Measurements from ENCODE around the gene MTRF1. TPM values are rescaled to one million over a fixed set of nuclear protein-coding genes. Genes with fewer than 3 reads are reported as not detected.
A peak's percentile ranks its signal among the peaks of the same experiment; 100 is the strongest.
"Not testable (repeated sequence)": the region's sequence is repeated elsewhere in the genome, so short reads cannot be mapped to it uniquely, and the experiment has no call there.

MTRF1 gene
- total RNA-seq, 1 donor from 2014 or later, result 6.2 TPM

DNA sequence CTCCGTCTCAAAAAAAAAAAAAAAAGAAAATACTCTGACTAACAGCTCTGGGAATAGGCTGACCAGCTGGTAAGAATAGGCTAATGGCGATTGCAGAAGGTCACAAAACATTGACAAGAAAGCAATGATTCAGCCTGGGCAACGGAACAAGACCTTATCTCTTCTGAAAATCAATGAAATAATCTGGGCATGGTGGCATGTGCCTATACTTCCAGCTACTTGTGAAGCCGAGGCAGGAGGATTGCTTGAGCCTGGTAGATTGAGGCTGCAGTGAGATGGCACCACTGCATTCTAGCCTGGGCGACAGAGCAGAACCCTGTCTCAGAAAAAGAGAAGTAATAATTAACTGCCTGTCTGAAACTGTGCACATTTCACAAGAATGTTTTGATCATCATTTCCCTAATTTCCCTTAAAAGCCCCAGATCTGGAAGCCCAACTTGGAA, 18.8 kb upstream of the MTRF1 start:
- DNase-seq (ENCODE audit: low spot score) (no peak), ATAC-seq (no peak)

DNA sequence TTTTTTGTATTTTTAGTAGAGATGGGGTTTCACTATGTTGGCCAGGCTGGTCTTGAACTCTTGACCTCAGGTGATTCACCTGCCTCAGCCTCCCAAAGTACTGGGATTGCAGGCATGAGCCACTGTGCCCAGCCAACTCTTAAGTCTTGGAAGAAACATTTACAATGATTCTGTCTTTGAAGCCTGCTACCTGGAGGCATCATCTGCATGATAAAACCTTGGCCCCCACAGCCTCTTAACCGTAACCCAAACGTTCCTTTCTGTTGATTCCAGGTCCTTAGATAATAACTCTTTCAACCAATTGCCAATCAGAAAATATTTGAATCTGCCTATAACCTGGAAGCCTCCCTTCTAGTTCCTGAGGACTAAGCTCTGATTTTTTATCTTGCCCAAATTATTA, 15.8 kb upstream of the MTRF1 start:
- not testable (repeated sequence) for DNase-seq (ENCODE audit: low spot score); ATAC-seq

DNA sequence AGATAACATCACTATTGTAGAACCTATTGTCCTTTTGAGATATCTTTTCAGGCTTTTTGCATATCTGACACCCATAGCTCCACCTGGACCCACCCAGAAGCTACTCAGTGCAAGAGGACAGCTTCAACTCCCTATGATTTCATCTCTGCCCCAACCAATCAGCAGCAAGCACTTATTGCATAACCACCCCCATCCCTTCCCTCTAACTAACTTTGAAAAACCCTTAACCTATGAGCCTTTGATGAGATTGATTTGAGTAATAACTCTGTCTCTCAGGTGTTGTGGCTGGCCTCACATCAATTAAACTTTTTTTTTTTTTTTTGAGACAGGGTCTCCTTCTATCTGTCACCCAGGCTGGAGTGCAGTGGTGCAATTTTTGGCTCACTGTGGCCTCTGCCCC, 13.4 kb upstream of the MTRF1 start:
- ATAC-seq (no peak), DNase-seq (ENCODE audit: low spot score) (no peak)

DNA sequence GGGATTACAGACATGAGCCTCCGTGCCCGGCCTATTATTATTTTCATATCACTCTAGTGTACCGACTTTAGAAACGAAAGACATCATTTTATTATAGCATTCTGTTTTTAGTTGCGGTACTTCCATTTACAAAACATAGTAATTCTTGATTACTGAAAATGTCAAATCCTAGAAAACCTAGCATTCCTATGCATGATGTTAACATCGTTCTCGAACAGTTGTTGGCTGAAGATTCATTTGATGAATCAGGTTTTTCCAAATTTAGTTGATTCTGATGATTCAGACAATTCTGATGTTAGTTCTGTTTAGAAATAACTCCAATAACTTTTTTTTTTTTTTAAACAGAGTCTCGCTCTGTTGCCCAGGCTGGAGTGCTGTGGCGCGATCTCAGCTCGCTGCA, 11.5 kb upstream of the MTRF1 start:
- ATAC-seq (no peak), DNase-seq (ENCODE audit: low spot score) (no peak)

DNA sequence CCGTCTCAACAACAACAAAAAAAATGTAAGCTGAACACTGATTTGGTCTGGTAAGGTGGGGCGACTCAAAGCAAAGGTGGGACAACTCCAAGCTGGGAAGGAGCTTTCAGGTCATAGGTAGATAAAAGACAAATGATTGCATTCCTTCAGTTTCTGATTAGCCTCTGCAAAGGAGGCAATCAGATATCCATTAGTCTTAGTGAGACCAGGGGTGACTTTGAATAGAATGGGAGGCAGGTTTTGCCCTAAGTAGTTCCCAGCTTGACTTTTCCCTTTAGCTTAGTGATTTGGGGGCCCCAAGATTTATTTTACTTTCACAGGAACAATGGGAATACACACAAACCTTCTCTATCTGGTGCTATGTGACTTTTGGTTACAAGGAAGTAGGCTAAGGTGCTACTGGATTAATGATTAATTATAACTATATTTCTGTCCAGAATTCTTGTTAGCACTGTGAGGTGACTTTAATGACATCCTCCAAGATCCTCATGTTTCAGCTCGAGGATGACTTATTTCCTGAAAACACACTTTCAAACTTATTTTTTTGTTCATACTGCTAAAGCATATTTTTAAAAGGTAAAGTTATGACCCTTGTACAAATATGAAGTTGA, 10.6 kb upstream of the MTRF1 start:
- no peak for DNase-seq (ENCODE audit: low spot score)
- no peak for ATAC-seq

DNA sequence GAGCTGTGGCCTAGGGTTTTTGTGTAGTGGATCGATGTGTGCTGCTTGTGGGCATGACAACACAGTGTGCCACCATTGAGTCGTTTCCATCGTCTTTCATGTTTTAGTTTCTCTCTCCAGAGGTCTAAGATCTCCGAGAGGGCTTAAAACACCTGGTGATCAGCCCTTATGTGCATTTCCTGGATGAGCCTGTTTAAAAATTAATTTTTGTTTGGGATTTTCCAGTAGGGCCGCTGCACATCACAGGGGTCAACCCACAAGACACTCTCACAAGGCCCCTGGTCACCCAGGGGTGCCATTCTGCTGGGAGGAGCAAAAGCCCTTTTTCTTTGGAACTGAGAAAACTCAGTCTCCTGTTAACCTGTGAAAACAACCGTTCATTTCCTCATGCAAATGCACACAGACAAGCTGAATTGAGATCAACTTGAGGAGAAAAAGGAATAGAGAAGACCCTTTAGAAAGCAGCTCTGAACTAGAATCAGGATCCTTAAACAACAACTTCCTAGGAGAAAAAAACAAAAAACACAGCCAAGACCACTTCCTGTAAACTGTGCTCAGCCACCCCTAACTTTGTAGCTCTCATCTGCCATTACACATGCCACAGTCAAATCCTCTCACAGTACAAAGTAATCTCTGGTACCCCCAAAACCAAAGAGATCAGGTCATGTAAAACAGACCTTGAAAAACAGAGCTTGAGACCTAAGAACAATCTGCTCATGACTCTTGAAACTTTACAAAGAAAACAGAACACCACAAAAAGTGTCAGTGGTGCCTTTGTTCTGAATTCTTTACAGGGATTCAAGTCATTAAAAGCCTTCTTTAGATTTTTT, 8.3 kb upstream of the MTRF1 start:
- no peak for ATAC-seq
- DNase-seq (ENCODE audit: low spot score), result no peak

DNA sequence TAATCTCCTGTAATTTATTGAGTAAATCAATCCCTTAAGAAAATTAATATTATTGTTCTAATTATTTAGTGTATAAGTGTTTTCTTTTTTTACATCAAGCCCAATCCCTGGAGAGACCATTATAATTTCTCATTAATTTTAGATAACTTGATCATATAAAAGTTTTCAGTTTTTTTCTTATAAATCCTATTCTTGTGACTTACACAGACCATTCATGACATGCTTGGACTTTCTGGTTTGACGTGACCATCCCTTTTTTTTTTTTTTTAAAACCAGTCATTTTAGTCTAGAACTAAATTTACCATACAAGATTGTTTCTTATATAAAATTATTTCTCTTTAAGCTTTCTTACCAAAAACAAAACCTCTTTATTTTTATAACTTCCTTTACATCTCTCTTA, 5.4 kb upstream of the MTRF1 start:
- ATAC-seq (no peak), DNase-seq (ENCODE audit: low spot score) (no peak)

DNA sequence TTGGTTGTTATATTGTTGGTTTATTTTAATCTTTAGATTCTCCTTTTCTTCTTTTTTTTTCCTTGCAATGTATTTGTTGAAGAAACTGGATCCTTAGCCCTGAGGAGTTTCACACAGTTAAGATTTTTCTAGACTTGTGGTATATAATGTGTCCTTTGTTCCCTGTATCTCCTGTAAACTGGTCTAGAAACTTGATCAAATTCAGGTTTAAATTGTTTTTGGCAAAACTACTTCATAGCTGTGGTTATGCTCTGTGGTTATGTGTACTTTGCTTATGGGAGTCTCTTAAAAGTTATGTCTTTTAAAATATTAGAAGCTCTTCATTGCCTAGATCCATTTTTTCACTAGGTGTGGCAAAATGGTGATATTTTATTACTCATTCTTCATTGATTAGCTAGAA, 3.7 kb upstream of the MTRF1 start:
- no peak for ATAC-seq
- no peak for DNase-seq (ENCODE audit: low spot score)

DNA sequence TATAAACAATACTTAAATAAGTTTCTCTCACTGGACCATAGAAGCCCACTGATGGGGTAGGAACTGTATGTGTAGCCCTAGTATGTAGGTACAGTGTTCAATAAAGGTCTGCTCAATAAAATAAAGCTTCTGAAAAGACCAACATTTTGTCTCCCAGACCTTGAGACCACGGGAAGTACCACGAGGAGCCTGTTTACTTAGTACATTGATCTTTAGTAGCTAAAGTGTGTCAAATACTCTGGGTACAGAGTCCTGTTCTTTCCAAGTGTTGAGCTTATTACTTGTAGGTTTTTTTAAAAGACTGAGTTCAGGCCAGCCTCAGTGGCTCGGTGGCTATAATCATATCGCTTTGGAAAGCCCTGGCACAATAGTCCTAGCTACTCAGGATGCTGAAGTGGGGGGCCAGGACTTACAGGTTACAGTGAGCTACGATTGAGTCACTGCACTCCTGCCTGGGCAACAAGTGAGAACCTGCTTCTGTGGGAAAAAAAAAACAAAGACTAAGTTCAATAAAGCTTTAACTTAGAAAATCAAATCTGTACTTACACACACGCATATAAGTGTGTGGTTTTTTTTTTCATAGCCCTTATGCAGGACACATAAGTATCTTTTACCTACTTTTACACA, 3.4 kb downstream of the MTRF1 start:
- peak; percentile 64 for ATAC-seq
- no peak for DNase-seq (ENCODE audit: low spot score)

DNA sequence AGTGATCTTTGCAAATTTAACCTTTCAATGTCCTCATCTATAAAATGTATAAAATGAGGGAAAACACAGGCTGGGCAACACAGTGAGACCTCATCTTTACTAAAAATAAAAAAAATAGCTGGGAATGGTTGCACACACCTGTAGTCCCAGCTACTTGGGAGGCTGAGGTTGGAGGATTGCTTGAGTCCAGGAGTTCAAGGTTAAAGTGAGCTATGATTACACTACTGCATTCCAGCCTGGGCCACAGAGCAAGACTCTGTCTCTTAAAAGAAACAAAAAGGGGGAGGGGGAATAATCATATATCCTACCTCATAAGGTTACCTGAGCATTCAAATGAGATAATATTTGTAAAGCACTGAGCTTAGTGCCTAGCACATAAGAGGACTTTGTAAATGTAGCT, 5.8 kb downstream of the MTRF1 start:
- ATAC-seq (no peak), DNase-seq (ENCODE audit: low spot score) (no peak)

DNA sequence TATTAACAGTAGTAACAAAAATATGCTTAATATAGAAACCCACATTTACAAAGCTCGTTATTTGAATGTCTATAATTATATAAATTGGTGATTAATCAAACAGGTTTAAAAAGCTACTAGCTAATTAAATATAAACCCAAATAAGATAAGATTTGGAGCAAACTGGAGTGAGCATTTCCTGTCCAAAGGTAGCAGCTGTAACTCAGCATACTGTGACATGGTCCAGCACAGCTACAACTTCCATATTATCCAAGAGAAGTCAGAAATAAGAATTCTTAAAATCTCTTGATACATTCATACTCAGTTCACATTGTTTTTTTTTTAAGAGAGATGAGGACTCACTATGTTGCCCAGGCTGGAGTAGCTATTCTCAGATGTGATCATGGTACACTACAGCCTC, 8.5 kb downstream of the MTRF1 start:
- no peak for DNase-seq (ENCODE audit: low spot score)
- ATAC-seq, result no peak

DNA sequence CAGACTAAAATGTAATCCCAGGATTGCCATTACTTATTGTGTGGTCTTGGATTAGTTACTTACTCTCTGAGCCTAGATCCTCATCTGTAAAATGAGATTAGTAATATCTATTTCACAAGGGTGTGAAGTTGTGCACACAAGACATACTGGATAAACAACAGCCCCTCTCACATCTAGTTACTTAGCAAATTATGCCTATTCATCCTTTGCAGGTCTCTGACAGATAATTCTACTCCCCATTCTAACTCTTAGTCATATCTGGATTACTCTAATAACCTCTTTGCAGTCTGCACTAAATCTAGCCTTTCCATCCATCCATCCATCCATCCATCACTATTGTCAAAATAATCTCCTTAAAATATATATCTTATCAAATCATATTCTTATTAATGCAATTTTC, 12.4 kb downstream of the MTRF1 start:
- DNase-seq (ENCODE audit: low spot score) (no peak), ATAC-seq (no peak)

DNA sequence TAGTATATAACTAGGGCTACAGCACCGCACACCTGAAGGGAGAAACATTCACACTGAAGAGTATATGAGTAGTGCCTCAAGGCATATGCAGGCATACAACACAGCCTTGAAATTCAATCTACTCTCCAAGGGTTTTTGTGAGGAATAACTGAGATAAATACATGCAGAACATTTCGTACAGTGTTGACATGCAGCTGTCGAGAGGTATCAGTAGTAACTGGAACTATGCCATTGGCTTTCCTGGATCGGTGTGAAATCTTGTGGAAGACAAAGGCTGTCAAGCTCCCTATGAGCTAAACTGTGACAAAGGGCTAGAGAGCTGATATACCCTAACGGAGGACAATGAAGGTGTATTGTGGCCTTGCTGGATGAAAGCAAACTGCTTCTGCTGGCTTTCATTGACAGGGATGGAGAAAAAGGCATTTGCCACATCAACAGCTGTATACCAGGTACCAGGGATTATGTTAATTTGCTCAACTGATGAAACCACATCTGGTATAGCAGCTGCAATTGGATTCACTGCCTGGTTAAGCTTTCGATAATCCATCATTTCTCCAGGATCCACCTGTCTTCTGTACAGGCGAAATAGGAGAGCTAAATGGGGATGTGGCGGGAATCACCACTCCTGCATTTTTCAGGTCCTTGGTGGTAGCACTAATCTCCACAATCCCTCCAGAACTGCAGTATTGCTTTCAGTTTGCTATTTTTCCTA, 16.3 kb downstream of the MTRF1 start:
- no peak for DNase-seq (ENCODE audit: low spot score)

DNA sequence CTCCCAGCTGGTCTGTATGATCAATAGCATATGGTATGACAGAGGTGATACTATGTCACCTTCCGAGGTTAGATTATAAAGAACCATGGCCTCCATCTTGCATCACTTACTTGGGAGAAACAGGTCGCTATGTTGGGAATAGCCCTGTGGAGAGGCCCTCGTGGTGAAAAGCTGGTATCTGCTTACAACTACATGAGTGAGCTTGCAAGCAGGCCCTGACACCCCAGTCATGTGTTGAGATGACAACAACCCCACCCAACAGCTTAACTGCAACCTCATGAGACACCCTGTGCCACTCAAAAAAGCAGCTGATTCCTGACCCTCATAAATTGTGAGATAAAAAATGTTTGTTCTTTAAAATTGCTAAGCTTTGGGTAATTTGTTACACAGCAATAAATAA, 18.8 kb downstream of the MTRF1 start:
- no peak for ATAC-seq
- no peak for DNase-seq (ENCODE audit: low spot score)

More for the DNA sequence above, 16.3 kb downstream of the MTRF1 start:
- ATAC-seq, result no peak

DNA sequence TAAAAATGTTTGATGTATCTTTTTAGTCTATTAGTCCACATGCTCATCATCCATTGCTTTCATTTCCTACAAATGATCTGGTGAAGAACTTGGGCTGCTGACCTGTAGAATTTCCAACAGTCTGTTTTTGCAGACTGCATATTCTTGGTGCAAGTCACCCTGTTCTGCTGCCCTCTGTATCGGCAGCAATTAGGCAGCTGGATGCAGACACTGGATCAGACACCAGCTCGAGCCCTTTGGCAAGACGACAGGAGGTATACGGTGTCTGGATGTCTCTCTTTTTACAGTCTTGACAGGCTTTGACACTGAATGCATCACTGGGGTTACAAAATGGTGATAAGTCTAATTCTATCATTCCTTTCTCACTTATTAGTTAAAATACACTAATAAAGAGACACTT, 21.8 kb downstream of the MTRF1 start:
- DNase-seq (ENCODE audit: low spot score) (no peak), ATAC-seq (no peak)

DNA sequence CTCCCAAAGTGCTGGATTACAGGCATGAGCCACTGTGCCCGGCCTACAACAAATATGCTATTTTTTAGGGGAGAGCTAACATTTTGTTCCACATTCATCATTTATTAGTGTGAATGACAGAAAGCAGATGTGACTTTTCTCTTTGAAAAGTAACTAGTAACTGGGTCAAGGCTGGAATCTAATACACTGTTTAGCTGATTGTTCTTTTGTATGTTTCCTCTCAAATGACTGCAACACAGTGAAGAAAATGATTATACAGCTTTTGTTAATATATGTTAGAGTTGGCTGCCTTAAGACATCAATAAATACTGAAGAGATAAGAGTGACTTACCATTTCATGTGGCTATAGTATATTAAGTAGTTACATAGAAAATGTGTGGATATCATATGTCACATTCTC, 27.0 kb downstream of the MTRF1 start:
- DNase-seq (ENCODE audit: low spot score) (no peak), ATAC-seq (no peak)

DNA sequence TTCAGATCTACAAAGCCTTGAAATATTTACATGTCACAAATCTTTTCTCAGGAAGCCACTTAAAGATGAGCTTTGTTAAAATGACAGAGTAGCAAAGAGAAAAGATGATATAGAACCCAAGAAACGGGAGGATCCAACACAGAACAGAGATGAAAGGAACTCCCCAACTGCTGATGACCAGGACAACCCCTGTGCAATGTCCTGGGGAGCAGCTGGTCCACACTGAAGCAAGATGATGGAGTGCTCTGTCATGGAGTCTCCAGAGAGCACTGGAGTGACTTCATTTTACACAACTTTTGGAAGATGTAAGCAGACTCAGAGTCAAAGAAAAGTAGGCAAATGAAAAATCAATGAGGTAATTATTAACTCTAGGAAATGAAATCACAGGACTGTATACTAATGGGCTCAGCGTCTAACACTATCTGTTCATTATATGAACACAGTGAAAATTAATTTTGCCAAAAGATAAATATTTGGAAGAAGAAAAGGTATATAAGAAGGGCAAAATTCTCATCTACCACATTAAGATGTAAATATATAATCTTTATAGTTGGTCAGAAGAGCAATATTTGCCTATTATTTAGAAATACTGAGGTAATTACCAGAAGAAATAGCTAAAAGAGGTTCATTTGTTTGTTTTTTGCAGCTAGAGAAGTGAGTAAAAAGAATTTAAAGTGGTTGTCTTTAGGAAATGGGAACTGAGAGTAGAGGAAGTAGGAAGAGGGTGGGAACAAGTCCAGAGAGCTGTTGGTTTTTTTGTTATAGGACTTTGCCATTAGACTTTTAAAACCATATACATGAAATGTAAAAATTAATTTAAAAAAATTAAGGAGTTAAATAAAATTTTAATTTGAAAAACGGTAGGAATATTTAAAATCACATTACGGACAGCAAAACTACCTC, 30.5 kb downstream of the MTRF1 start:
- DNase-seq (ENCODE audit: low spot score) (no peak), ATAC-seq (peak; percentile 55)

DNA sequence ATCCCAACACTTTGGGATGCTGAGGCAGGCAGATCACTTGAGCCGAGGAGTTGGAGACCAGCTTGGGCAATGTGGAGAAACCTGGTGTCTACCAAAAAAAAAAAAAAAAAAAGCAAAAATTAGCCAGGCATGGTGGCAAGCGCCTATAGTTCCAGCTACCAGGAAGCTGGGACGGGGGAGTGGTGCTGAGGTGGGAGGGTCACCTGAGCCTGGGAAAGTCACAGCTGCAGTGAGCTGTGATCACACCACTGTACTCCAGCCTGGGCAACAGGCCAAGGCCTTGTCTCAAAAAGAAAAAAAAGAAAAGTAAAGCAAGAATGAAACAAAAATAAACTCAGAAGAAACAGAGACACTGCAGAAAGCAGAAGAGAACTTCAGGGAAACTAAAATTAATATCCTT, 31.6 kb downstream of the MTRF1 start:
- no peak for DNase-seq (ENCODE audit: low spot score)
- peak; percentile 52 for ATAC-seq

DNA sequence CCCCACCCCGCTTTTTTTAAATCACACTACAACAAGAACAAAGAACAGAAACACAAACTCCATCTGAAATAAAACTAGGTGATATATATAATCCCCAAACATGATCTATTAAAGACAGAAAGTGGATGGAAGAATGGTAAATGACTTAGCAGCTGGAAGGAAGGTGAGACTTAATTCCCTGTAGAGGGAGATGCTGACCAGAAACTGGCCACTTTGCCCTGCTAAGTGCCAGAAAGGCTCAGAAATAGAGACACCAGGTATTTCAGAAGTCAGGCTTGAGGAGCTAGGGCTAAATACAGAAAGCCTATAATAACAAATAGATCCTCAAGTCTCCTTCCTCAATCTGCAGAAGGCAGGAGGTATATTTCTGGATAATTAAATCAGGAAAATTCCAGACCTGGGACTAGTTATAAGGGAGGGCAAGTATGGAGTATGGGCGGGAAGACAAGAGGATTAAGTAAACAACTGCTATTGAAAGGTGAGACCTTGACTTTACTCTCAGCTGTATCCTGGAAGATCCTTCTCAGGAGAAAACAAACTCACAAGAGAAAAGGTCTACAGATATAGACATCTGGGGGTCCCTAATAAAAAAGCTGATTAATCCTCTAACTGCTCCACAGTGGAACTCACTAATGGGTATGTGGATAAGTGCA, 32.2 kb downstream of the MTRF1 start:
- ATAC-seq (no peak), DNase-seq (ENCODE audit: low spot score) (no peak)

DNA sequence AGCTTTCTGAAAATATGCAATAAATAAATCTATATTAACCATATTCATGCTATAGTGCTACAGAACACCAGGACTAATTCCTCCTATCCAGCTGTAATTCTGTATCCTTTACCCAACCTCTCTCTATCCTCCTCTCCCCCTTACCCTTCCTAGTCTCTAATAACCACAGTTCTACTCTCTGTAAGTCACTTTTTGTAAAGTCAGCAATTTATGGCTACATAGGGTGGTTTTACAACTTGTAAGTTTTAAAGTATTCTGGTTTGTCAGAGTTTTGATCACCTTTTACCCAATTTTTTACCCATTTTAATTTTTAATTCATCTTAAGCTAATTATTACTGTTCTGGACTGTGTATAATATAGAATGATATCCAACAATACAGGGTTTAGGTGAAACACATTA, 34.0 kb downstream of the MTRF1 start:
- ATAC-seq, result no peak

More for the DNA sequence above, 34.0 kb downstream of the MTRF1 start:
- no peak for DNase-seq (ENCODE audit: low spot score)

All from left lobe of liver (tissue), 2 donors.